Measurements from ENCODE around the gene MRPS7. TPM values are rescaled to one million over a fixed set of nuclear protein-coding genes. Genes with fewer than 3 reads are reported as not detected.

The MRPS7 gene
- total and polyA plus RNA-seq, 9 of the 15 experiments (the other 6 are each of a cell fraction or from before 2014, with no cell fraction given): 107 to 244 (median 132) TPM

DNA sequence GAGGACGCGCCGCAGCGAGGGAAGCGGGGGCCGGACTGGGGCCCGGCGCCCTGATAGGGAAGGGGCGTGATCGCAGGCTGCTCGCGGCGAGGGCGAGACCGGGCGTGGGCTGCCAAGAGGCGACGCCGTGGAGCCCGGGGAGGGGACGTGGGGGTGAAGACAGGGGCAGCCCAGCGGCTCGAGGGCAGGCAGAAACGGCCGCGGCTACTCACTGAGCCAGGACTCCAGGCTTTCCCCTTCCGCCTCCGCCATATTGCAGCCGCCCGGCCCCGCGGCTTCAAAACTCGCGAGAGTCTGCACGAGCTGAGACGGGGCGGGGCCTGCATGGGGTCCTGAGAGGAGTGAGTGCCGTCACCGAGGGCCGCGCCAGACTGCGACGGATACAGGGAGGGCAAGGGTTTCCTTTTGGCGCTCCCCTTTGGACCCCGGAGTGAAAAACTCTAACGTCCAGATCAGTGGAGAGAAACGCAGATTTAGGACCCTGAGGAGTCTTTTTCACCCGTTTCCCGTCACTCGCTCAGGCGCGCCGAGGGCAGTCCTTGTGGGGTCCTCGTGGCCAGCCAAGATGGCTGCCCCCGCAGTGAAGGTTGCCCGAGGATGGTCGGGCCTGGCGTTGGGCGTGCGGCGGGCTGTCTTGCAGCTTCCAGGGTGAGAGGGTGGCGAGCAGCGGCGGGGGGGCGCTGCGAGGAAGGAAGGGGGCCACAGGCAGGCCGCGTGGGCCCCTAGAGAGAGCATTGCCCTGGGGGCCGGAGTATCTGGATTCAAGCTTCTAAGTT, at the start of gene MRPS7, which contains the start of gene GGA3 (continued):
- TF ChIP-seq ELF2 (CRISPR knock-in tag; IDR thresholded peaks at IDR 0.05) (peak; percentile 80), HDAC3 (IDR thresholded peaks at IDR 0.05; ENCODE audit: borderline replicate concordance, partially characterized antibody) (no peak), L3MBTL2 (IDR thresholded peaks at IDR 0.05) (peak; percentile 53), ZNF584 (CRISPR knock-in tag; IDR thresholded peaks at IDR 0.05; ENCODE audit: low read depth) (no peak), DDX20 (tag; IDR thresholded peaks at IDR 0.05; ENCODE audit: low read depth) (no peak), TCFL5 (CRISPR knock-in tag; conservative IDR thresholded peaks at IDR 0.05) (no peak), RBM34 (IDR thresholded peaks at IDR 0.05; ENCODE audit: borderline replicate concordance, insufficient read depth, low read length) (no peak), ZNF384 (IDR thresholded peaks at IDR 0.05; ENCODE audit: low read depth, low read length) (no peak), POLR2AphosphoS2 (IDR thresholded peaks at IDR 0.05; ENCODE audit: low read length) (no peak), BCL6 (CRISPR knock-in tag; IDR thresholded peaks at IDR 0.05) (no peak), CSDE1 (IDR thresholded peaks at IDR 0.05) (no peak), PML (IDR thresholded peaks at IDR 0.05; ENCODE audit: low read length) (peak; percentile 57; the same call in 1 of the 2 replicates), MCM2 (IDR thresholded peaks at IDR 0.05; ENCODE audit: low read depth) (no peak), FOSL1 (tag; conservative IDR thresholded peaks at IDR 0.05) (no peak), CREM (IDR thresholded peaks at IDR 0.05; ENCODE audit: low read depth) (peak; percentile 88), TEAD4 (IDR thresholded peaks at IDR 0.05; ENCODE audit: low read length) (no peak), TEAD4 (CRISPR knock-in tag; IDR thresholded peaks at IDR 0.05; ENCODE audit: borderline replicate concordance) (no peak), ATF7 (IDR thresholded peaks at IDR 0.05) (peak; percentile 95), RBM39 (optimal IDR thresholded peaks at IDR 0.05; ENCODE audit: low read depth, low read length) (peak; percentile 71), KLF16 (IDR thresholded peaks at IDR 0.05) (no peak), ZNF41 (CRISPR knock-in tag; conservative IDR thresholded peaks at IDR 0.05) (no peak), CBX3 (IDR thresholded peaks at IDR 0.05; ENCODE audit: borderline replicate concordance in 1 of 2, low read length in 2 of 2) (no peak), ZNF143 (CRISPR knock-in tag; IDR thresholded peaks at IDR 0.05) (peak; percentile 45; the same call in 1 of the 2 replicates), CCAR2 (IDR thresholded peaks at IDR 0.05; ENCODE audit: low read depth, low read length) (no peak)
- TF ChIP-seq, protein P1, sequence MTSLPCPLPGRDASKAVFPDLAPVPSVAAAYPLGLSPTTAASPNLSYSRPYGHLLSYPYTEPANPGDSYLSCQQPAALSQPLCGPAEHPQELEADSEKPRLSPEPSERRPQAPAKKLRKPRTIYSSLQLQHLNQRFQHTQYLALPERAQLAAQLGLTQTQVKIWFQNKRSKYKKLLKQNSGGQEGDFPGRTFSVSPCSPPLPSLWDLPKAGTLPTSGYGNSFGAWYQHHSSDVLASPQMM (CRISPR knock-in tag; IDR thresholded peaks at IDR 0.05): no peak
- TF ChIP-seq, protein P2, sequence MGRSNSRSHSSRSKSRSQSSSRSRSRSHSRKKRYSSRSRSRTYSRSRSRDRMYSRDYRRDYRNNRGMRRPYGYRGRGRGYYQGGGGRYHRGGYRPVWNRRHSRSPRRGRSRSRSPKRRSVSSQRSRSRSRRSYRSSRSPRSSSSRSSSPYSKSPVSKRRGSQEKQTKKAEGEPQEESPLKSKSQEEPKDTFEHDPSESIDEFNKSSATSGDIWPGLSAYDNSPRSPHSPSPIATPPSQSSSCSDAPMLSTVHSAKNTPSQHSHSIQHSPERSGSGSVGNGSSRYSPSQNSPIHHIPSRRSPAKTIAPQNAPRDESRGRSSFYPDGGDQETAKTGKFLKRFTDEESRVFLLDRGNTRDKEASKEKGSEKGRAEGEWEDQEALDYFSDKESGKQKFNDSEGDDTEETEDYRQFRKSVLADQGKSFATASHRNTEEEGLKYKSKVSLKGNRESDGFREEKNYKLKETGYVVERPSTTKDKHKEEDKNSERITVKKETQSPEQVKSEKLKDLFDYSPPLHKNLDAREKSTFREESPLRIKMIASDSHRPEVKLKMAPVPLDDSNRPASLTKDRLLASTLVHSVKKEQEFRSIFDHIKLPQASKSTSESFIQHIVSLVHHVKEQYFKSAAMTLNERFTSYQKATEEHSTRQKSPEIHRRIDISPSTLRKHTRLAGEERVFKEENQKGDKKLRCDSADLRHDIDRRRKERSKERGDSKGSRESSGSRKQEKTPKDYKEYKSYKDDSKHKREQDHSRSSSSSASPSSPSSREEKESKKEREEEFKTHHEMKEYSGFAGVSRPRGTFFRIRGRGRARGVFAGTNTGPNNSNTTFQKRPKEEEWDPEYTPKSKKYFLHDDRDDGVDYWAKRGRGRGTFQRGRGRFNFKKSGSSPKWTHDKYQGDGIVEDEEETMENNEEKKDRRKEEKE (IDR thresholded peaks at IDR 0.05; ENCODE audit: borderline replicate concordance in 1 of 2, control insufficient read depth in 1 of 2, low read depth in 2 of 2, low read length in 1 of 2): no peak
- TF ChIP-seq, protein P3, sequence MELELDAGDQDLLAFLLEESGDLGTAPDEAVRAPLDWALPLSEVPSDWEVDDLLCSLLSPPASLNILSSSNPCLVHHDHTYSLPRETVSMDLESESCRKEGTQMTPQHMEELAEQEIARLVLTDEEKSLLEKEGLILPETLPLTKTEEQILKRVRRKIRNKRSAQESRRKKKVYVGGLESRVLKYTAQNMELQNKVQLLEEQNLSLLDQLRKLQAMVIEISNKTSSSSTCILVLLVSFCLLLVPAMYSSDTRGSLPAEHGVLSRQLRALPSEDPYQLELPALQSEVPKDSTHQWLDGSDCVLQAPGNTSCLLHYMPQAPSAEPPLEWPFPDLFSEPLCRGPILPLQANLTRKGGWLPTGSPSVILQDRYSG (tag; conservative IDR thresholded peaks at IDR 0.05; ENCODE audit: low read depth): no peak

Data from K562 (cell line).